Measurements from ENCODE around the gene ACACA.

ACACA gene

GRCh38 chr17:37037590-37038155 lies 369.0 kb downstream of the ACACA start:
- DNase-seq (ENCODE audit: low read depth): no peak
- H3K4me3 ChIP-seq (ENCODE audit: low read length): no peak overlapping the region
- TF ChIP-seq, protein P1, sequence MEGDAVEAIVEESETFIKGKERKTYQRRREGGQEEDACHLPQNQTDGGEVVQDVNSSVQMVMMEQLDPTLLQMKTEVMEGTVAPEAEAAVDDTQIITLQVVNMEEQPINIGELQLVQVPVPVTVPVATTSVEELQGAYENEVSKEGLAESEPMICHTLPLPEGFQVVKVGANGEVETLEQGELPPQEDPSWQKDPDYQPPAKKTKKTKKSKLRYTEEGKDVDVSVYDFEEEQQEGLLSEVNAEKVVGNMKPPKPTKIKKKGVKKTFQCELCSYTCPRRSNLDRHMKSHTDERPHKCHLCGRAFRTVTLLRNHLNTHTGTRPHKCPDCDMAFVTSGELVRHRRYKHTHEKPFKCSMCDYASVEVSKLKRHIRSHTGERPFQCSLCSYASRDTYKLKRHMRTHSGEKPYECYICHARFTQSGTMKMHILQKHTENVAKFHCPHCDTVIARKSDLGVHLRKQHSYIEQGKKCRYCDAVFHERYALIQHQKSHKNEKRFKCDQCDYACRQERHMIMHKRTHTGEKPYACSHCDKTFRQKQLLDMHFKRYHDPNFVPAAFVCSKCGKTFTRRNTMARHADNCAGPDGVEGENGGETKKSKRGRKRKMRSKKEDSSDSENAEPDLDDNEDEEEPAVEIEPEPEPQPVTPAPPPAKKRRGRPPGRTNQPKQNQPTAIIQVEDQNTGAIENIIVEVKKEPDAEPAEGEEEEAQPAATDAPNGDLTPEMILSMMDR (conservative IDR thresholded peaks at IDR 0.05; ENCODE audit: low read depth, low read length): no peak

All from retinal pigment epithelial cell (primary cell).